HepG2 (cell line): ENCODE results near the gene ACO1. TPM values are rescaled to one million over a fixed set of nuclear protein-coding genes. Genes with fewer than 3 reads are reported as not detected.

Source experiments
- ATAC-seq: fragments of 200-7000 bp; cut with Tn5 transposase; 3 replicates; pipeline ENCODE4 v1.9.1; 2020; ENCODE audit warnings: mild to moderate bottlenecking, moderate library complexity
- BruUV-seq: library from RNA; stranded (reverse); fragments of 400-500 nt; replicated peaks from 2 replicates; lab custom pipeline; 2021; lab: Mats Ljungman, UMichigan
- CTCF ChIA-PET: fragments of 300-600 bp; formaldehyde crosslinking; extraction: SDS; loops from one replicate; lab custom pipeline; 2021; ENCODE audit warnings: low total read pairs, inconsistent platforms, low intra/inter-chr PET ratio; lab: Yijun Ruan, JAX
- POLR2A ChIA-PET: fragments of 350-600 bp; sonication (Branson Sonifier 250); formaldehyde crosslinking; loops from one replicate; lab custom pipeline; 2020; ENCODE audit warnings: antibody characterized with exemption, inconsistent platforms; lab: Yijun Ruan, JAX
- DNase-seq: peaks from one replicate; pipeline ENCODE4 v3.0.0-alpha.2; 2015; ENCODE audit warnings: low spot score
- FAIRE-seq: peaks from 3 replicates; lab custom pipeline; 2011; peaks lifted over from hg19 to GRCh38; lab: Jason Lieb, UNC
- H2AFZ ChIP-seq: one replicate; pipeline ENCODE4 v1.6.1; 2011; ENCODE audit warnings: low read length, inconsistent platforms
- H3K27ac ChIP-seq: fragments of 300-600 bp; 3 replicates; pipeline ENCODE4 v1.8.0; 2011; ENCODE audit warnings: mixed run types, mild to moderate bottlenecking, mixed read lengths, low read length, inconsistent platforms; ENCODE audit not compliant: insufficient read depth; ENCODE audit errors: extremely low read length
- H3K27me3 ChIP-seq, 2 experiments: fragments of 200-600 bp in 1 of 2; 2 replicates in 1 of 2; 3 replicates in 1 of 2; pipeline versions ENCODE4 v1.6.0 to v1.8.0; 2011; ENCODE audit warnings: low read length in 2 of 2, mild to moderate bottlenecking in 2 of 2, moderate library complexity in 2 of 2, inconsistent platforms in 1 of 2; ENCODE audit not compliant: insufficient read depth in 2 of 2, control insufficient read depth in 1 of 2
- H3K36me3 ChIP-seq, 2 experiments: fragments of 200-600 bp in 1 of 2; replicated peaks in 1 of 2; 2 replicates in 1 of 2; 3 replicates in 1 of 2; pipeline versions ENCODE4 v1.5.1 to v1.8.0; 2011; ENCODE audit warnings: low read length in 2 of 2, inconsistent platforms in 1 of 2; ENCODE audit not compliant: insufficient read depth in 2 of 2, control insufficient read depth in 1 of 2
- H3K4me1 ChIP-seq: 2 replicates; pipeline ENCODE4 v1.5.1; 2012; ENCODE audit warnings: low read length, inconsistent platforms; ENCODE audit not compliant: insufficient read depth
- H3K4me2 ChIP-seq: 2 replicates; pipeline ENCODE4 v1.6.0; 2011; ENCODE audit warnings: low read depth, low read length, inconsistent platforms
- H3K4me3 ChIP-seq, 3 experiments: fragments of 200-600 bp in 1 of 3; sonication (generic), shearing (Covaris generic) in 1 of 3; replicated peaks in 1 of 3; 2 replicates each; pipeline ENCODE4 v1.5.1; 2011 to 2016; ENCODE audit warnings: low read length in 3 of 3, inconsistent platforms in 2 of 3, low read depth in 2 of 3, mild to moderate bottlenecking in 2 of 3, control low read depth in 1 of 3, mixed read lengths in 1 of 3; ENCODE audit not compliant: insufficient read depth in 1 of 3
- H3K79me2 ChIP-seq: one replicate; pipeline ENCODE4 v1.6.1; 2011; ENCODE audit warnings: low read length, inconsistent platforms; ENCODE audit not compliant: insufficient read depth
- H3K9ac ChIP-seq: 2 replicates; pipeline ENCODE4 v1.6.0; 2011; ENCODE audit warnings: mild to moderate bottlenecking, low read depth, low read length, inconsistent platforms; ENCODE audit not compliant: insufficient read depth
- H3K9me3 ChIP-seq: 2 replicates; pipeline ENCODE4 v1.5.1; 2012; ENCODE audit warnings: mild to moderate bottlenecking, low read length
- H4K20me1 ChIP-seq: 2 replicates; pipeline ENCODE4 v1.6.0; 2011; ENCODE audit warnings: inconsistent platforms, mild to moderate bottlenecking, low read length, moderate library complexity; ENCODE audit not compliant: insufficient read depth
- ZEB1 ChIP-seq: IDR thresholded peaks from 2 replicates; pipeline ENCODE4 v1.6.1; 2012; ENCODE audit warnings: mild to moderate bottlenecking, low read depth, inconsistent platforms; ENCODE audit not compliant: insufficient replicate concordance
- ZNF253 ChIP-seq: sonication (generic); formaldehyde crosslinking; IDR thresholded peaks from 2 replicates; pipeline ENCODE4 v1.8.0; 2022; ENCODE audit warnings: mild to moderate bottlenecking, missing genetic modification reagents, borderline replicate concordance
- ZNF407 ChIP-seq: sonication (generic); formaldehyde crosslinking; IDR thresholded peaks from one replicate; pipeline ENCODE4 v1.5.1; 2020; ENCODE audit warnings: mild to moderate bottlenecking, missing genetic modification reagents; ENCODE audit errors: not compliant biosample characterization
- ZNF547 ChIP-seq: sonication (generic); formaldehyde crosslinking; IDR thresholded peaks from 2 replicates; pipeline ENCODE4 v1.5.1; 2020; ENCODE audit warnings: mild to moderate bottlenecking, missing genetic modification reagents
- ZNF577 ChIP-seq: sonication (generic); formaldehyde crosslinking; IDR thresholded peaks from 2 replicates; pipeline ENCODE4 v1.4.0; 2020; ENCODE audit warnings: mild to moderate bottlenecking, low read depth, missing genetic modification reagents, borderline replicate concordance
- WGBS: methylation state at CpG from one replicate; pipeline ENCODE4 v1.1.6; 2017; ENCODE audit warnings: low lambda C conversion rate; 5-methylcytosine and 5-hydroxymethylcytosine counted together
- in situ Hi-C: cut with HindIII; loops from 2 replicates; pipeline ENCODE4 v1.10.0; 2017; ENCODE audit warnings: low pct_unique_long_range_greater_than_20kb; ENCODE audit not compliant: extremely low pct_ligation_motif_present
- intact Hi-C: fragments of 100-400 bp; cut with micrococcal nuclease; formaldehyde crosslinking; loops from one replicate; pipeline ENCODE4 v1.10.0; 2022; ENCODE audit not compliant: unreplicated experiment
- polyA plus RNA-seq, 8 experiments: library from polyadenylated mRNA; depleted of rRNA in 3 of 8; stranded (reverse) in 7 of 8; unstranded in 1 of 8; fragments of >200 nt; fragmentation: Illumina TruSeq in 4 of 8; extraction: Trizol in 4 of 8; gene quantifications; 2 replicates each; pipeline versions ENCODE4 v1.2.1 to v1.2.3, GENCODE V29; 2011 to 2016; ENCODE audit warnings: low read depth in 4 of 8, missing spikeins in 1 of 8, mixed read lengths in 1 of 8; ENCODE audit not compliant: insufficient read depth in 1 of 8
- total RNA-seq, 5 experiments: library from RNA; depleted of rRNA; stranded (reverse); fragments of >200 nt; fragmentation: Illumina TruSeq; extraction: Trizol; gene quantifications; 2 replicates each; pipeline ENCODE4 v1.2.3, GENCODE V29; 2016; ENCODE audit warnings: low read depth in 1 of 5
- TF ChIP-seq, protein P1 (sequence below): sonication (generic); formaldehyde crosslinking; IDR thresholded peaks from 2 replicates; pipeline ENCODE4 v1.4.0; 2020; ENCODE audit warnings: missing genetic modification reagents

ACO1 gene
- total and polyA plus RNA-seq, 2 of the 13 experiments (the other 11 are each of a cell fraction or from before 2014, with no cell fraction given), result 20.1 to 48.2 TPM

DNA sequence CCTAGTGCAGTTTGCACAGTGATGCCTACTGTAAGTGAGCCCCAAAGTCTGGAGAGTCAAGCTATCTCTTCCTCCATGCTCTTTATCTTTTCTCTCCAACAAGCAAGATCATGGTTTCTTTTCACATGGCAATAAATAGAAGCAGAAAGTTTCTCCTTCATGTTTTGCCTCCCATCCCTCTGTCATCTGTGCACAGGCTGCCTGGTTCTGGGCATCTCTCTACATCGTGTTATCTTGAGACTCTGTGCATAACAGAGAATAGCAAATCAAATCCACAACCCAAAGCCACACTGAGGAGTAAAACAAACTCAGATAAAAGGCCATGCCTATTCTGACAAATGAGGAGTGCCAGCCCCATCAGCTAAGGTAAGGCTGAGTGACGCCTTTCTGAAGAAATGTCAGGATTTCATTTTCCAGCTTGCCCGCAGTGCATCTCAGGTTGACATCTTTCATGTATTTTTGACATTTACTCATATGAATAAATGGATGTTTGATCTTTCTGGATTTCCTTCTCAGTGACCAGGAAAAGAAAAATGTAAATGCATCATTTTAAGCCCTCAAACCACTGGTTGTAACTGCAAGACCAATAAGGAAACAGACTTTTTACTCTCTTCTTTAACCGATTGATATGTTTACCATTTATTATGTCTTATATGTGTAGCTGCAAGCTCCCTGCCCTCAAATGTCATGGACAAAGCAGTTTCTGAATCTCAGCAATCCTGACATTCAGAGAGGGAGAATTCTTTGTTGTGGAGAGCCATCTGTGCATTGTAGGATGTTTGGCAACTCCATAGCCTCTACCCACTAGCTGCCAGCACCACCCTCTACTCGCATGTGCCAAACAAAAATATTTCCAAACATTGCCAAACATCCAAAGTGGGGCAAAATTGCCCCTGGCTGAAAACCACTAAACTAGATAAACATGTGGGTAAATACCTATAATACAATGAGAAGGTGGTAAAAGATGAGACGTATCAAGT lies 49.2 kb upstream of the ACO1 start:
- in situ Hi-C loops, result no loop called here

More for the DNA sequence above, 49.2 kb upstream of the ACO1 start:
- no peak for DNase-seq
- Histone ChIP-seq H3K27me3 (no peaks in the 10 kb centered on the region), H3K4me2 (no peak overlapping the region), H4K20me1 (no peaks in the 10 kb centered on the region), H2AFZ (no peak overlapping the region), H3K79me2 (no peaks in the 10 kb centered on the region), H3K4me1 (peaks cover 14% of the 10 kb centered on the region), H3K36me3 (no peaks in the 10 kb centered on the region), H3K27ac (no peak overlapping the region), H3K9ac (no peak overlapping the region), H3K9me3 (no peaks in the 10 kb centered on the region), H3K4me3 (no peak overlapping the region)
- no peak for ATAC-seq
- POLR2A ChIA-PET, result no interaction called here
- no TSS peak for BruUV-seq
- 76% methylated on average over 6 of the region's 6 CpGs for WGBS
- intact Hi-C loops, result no loop called here
- TF ChIP-seq ZNF253 (CRISPR knock-in tag) (no peak), ZNF407 (no peak), ZEB1 (no peak), ZNF547 (CRISPR knock-in tag) (no peak), ZNF577 (CRISPR knock-in tag) (no peak)
- TF ChIP-seq, protein P1, sequence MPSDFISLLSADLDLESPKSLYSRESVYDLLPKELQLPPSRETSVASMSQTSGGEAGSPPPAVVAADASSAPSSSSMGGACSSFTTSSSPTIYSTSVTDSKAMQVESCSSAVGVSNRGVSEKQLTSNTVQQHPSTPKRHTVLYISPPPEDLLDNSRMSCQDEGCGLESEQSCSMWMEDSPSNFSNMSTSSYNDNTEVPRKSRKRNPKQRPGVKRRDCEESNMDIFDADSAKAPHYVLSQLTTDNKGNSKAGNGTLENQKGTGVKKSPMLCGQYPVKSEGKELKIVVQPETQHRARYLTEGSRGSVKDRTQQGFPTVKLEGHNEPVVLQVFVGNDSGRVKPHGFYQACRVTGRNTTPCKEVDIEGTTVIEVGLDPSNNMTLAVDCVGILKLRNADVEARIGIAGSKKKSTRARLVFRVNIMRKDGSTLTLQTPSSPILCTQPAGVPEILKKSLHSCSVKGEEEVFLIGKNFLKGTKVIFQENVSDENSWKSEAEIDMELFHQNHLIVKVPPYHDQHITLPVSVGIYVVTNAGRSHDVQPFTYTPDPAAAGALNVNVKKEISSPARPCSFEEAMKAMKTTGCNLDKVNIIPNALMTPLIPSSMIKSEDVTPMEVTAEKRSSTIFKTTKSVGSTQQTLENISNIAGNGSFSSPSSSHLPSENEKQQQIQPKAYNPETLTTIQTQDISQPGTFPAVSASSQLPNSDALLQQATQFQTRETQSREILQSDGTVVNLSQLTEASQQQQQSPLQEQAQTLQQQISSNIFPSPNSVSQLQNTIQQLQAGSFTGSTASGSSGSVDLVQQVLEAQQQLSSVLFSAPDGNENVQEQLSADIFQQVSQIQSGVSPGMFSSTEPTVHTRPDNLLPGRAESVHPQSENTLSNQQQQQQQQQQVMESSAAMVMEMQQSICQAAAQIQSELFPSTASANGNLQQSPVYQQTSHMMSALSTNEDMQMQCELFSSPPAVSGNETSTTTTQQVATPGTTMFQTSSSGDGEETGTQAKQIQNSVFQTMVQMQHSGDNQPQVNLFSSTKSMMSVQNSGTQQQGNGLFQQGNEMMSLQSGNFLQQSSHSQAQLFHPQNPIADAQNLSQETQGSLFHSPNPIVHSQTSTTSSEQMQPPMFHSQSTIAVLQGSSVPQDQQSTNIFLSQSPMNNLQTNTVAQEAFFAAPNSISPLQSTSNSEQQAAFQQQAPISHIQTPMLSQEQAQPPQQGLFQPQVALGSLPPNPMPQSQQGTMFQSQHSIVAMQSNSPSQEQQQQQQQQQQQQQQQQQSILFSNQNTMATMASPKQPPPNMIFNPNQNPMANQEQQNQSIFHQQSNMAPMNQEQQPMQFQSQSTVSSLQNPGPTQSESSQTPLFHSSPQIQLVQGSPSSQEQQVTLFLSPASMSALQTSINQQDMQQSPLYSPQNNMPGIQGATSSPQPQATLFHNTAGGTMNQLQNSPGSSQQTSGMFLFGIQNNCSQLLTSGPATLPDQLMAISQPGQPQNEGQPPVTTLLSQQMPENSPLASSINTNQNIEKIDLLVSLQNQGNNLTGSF (CRISPR knock-in tag), result no peak
- FAIRE-seq, result no peak
- CTCF ChIA-PET, result no interaction called here
